ENCODE measurements around the gene PHC2.

Gene PHC2

GRCh38 chr1:33377013-33377412 is 53.9 kb downstream of the PHC2 start (continued):
- no peak for TF ChIP-seq ZNF324 (tag by site-specific recombination; IDR thresholded peaks at IDR 0.05)
- no peak for TF ChIP-seq KLF7 (tag by site-specific recombination; IDR thresholded peaks at IDR 0.05; ENCODE audit: borderline replicate concordance)
- TF ChIP-seq ZNF404 (tag by site-specific recombination; IDR thresholded peaks at IDR 0.05): no peak
- no peak for TF ChIP-seq ZNF146 (tag by site-specific recombination; IDR thresholded peaks at IDR 0.05)
- no peak for TF ChIP-seq ZNF830 (tag by site-specific recombination; IDR thresholded peaks at IDR 0.05; ENCODE audit: low read depth)
- no peak for TF ChIP-seq ZNF274 (IDR thresholded peaks at IDR 0.05; ENCODE audit: low read length)
- TF ChIP-seq ZNF274 (tag by site-specific recombination; IDR thresholded peaks at IDR 0.05; ENCODE audit: borderline replicate concordance): no peak
- no peak for TF ChIP-seq ZNF626 (tag by site-specific recombination; IDR thresholded peaks at IDR 0.05)
- no peak for TF ChIP-seq ZNF768 (tag by site-specific recombination; IDR thresholded peaks at IDR 0.05)

GRCh38 chr1:33375316-33375715 is 55.6 kb downstream of the PHC2 start:
- H3K36me3 ChIP-seq (ENCODE audit: control insufficient read depth in 2 of 2, insufficient read depth in 1 of 2, low read length in 2 of 2): peaks cover 0 to 12% of the 10 kb centered on the region in 2 experiments; a peak in 1 of 3 replicates
- H3K4me3 ChIP-seq (ENCODE audit: low read depth, low read length): no peak overlapping the region
- ChIA-PET POLR2A (no interaction called here), CTCF (interaction anchor here (0.6 kb wide), 1 partner anchor 10 kb away, joined by 3 read pairs; no protein-coding TSS in a partner anchor)
- TF ChIP-seq ZNF510 (tag by site-specific recombination; IDR thresholded peaks at IDR 0.05; ENCODE audit: insufficient replicate concordance) (no peak), ZNF639 (tag by site-specific recombination; IDR thresholded peaks at IDR 0.05) (no peak), ZBTB17 (tag by site-specific recombination; IDR thresholded peaks at IDR 0.05) (no peak), IKZF3 (tag by site-specific recombination; IDR thresholded peaks at IDR 0.05) (no peak), GLI2 (tag by site-specific recombination; IDR thresholded peaks at IDR 0.05; ENCODE audit: borderline replicate concordance, low read depth) (no peak), ZNF146 (tag by site-specific recombination; IDR thresholded peaks at IDR 0.05) (no peak), ZNF132 (tag by site-specific recombination; IDR thresholded peaks at IDR 0.05; ENCODE audit: borderline replicate concordance) (no peak), ZNF555 (tag by site-specific recombination; conservative IDR thresholded peaks at IDR 0.05) (no peak), INSM2 (tag by site-specific recombination; IDR thresholded peaks at IDR 0.05) (no peak), PATZ1 (tag by site-specific recombination; IDR thresholded peaks at IDR 0.05) (no peak), ZNF707 (tag by site-specific recombination; IDR thresholded peaks at IDR 0.05) (no peak), TRIM28 (IDR thresholded peaks at IDR 0.05; ENCODE audit: borderline replicate concordance, low read length) (no peak), SCRT1 (tag by site-specific recombination; IDR thresholded peaks at IDR 0.05; ENCODE audit: borderline replicate concordance) (no peak), ZBTB49 (tag by site-specific recombination; IDR thresholded peaks at IDR 0.05; ENCODE audit: low read depth) (no peak), ZNF24 (tag by site-specific recombination; IDR thresholded peaks at IDR 0.05) (no peak), ZBTB8A (tag by site-specific recombination; IDR thresholded peaks at IDR 0.05) (no peak), CTCF (tag by site-specific recombination; IDR thresholded peaks at IDR 0.05) (no peak), ZNF549 (tag by site-specific recombination; IDR thresholded peaks at IDR 0.05) (no peak)
- no peaks in the 10 kb centered on the region for H3K9me3 ChIP-seq (ENCODE audit: control insufficient read depth, insufficient read depth, low read depth, low read length)
- no peak overlapping the region for H3K27ac ChIP-seq (ENCODE audit: extremely low read depth, low read depth, low read length)
- H3K4me1 ChIP-seq (ENCODE audit: control insufficient read depth, insufficient read depth, low read length): no peaks in the 10 kb centered on the region
